Common myeloid progenitor, CD34-positive (primary cell): ENCODE data around the gene UBALD1.

Source experiments
- CTCF ChIA-PET: fragments of 350-600 bp; sonication (Branson Sonifier 250); formaldehyde crosslinking; loops from one replicate; lab custom pipeline; 2021; ENCODE audit warnings: antibody characterized with exemption; lab: Charles Lee
- POLR2A ChIA-PET: fragments of 350-600 bp; sonication (Branson Sonifier 250); formaldehyde crosslinking; loops from one replicate; lab custom pipeline; 2021; ENCODE audit warnings: antibody characterized with exemption; lab: Charles Lee
- DNase-seq, 3 donors: peaks; one replicate each; pipeline versions ENCODE4 v3.0.0 to v3.0.0-alpha.2; 2013
- H3K27ac ChIP-seq, 2 experiments: 1 replicate in 1 of 2; 2 replicates in 1 of 2; pipeline ENCODE4 v1.7.0; 2013; ENCODE audit warnings: inconsistent platforms in 2 of 2, low read length in 2 of 2, mild to moderate bottlenecking in 2 of 2, low read depth in 1 of 2, moderate library complexity in 1 of 2; ENCODE audit not compliant: severe bottlenecking in 2 of 2, insufficient read depth in 1 of 2, poor library complexity in 1 of 2
- H3K27me3 ChIP-seq, 5 experiments: replicated peaks in 2 of 5; 1 replicate in 3 of 5; 2 replicates in 2 of 5; pipeline versions ENCODE4 v1.6.1 to v1.7.0; 2013; ENCODE audit warnings: low read length in 4 of 5, mild to moderate bottlenecking in 2 of 5, moderate library complexity in 2 of 5, inconsistent platforms in 1 of 5; ENCODE audit not compliant: insufficient read depth in 5 of 5, control insufficient read depth in 4 of 5
- H3K36me3 ChIP-seq, 4 experiments: 1 replicate in 2 of 4; 2 replicates in 2 of 4; pipeline versions ENCODE4 v1.6.1 to v1.7.0; 2013; ENCODE audit warnings: low read length in 3 of 4, control low read depth in 1 of 4, mild to moderate bottlenecking in 1 of 4; ENCODE audit not compliant: control insufficient read depth in 4 of 4, insufficient read depth in 4 of 4
- H3K4me1 ChIP-seq, 4 experiments: 1 replicate in 3 of 4; 2 replicates in 1 of 4; pipeline versions ENCODE4 v1.6.1 to v1.7.1; 2013; ENCODE audit warnings: low read length in 3 of 4, mild to moderate bottlenecking in 3 of 4, control low read depth in 1 of 4, inconsistent platforms in 1 of 4, moderate library complexity in 1 of 4; ENCODE audit not compliant: control insufficient read depth in 4 of 4, insufficient read depth in 4 of 4; ENCODE audit errors: control extremely low read depth in 1 of 4
- H3K4me3 ChIP-seq, 7 experiments: 1 replicate in 4 of 7; 2 replicates in 3 of 7; pipeline versions ENCODE4 v1.5.1 to v1.7.0; 2013; ENCODE audit warnings: mild to moderate bottlenecking in 7 of 7, low read length in 6 of 7, moderate library complexity in 6 of 7, inconsistent platforms in 2 of 7, low read depth in 2 of 7, control low read depth in 1 of 7; ENCODE audit not compliant: insufficient read depth in 4 of 7, control insufficient read depth in 1 of 7; ENCODE audit errors: extremely low read depth in 1 of 7
- H3K9me3 ChIP-seq, 5 experiments: 1 replicate in 4 of 5; 2 replicates in 1 of 5; pipeline versions ENCODE4 v1.6.1 to v1.7.1; 2013; ENCODE audit warnings: low read length in 4 of 5, mild to moderate bottlenecking in 2 of 5, inconsistent platforms in 1 of 5, low read depth in 1 of 5, moderate library complexity in 1 of 5; ENCODE audit not compliant: control insufficient read depth in 4 of 5, insufficient read depth in 2 of 5; ENCODE audit errors: control extremely low read depth in 1 of 5
- WGBS: methylation state at CpG from one replicate; pipeline ENCODE4 v1.1.5; 2013; ENCODE audit not compliant: insufficient coverage; 5-methylcytosine and 5-hydroxymethylcytosine counted together

The UBALD1 gene

DNA sequence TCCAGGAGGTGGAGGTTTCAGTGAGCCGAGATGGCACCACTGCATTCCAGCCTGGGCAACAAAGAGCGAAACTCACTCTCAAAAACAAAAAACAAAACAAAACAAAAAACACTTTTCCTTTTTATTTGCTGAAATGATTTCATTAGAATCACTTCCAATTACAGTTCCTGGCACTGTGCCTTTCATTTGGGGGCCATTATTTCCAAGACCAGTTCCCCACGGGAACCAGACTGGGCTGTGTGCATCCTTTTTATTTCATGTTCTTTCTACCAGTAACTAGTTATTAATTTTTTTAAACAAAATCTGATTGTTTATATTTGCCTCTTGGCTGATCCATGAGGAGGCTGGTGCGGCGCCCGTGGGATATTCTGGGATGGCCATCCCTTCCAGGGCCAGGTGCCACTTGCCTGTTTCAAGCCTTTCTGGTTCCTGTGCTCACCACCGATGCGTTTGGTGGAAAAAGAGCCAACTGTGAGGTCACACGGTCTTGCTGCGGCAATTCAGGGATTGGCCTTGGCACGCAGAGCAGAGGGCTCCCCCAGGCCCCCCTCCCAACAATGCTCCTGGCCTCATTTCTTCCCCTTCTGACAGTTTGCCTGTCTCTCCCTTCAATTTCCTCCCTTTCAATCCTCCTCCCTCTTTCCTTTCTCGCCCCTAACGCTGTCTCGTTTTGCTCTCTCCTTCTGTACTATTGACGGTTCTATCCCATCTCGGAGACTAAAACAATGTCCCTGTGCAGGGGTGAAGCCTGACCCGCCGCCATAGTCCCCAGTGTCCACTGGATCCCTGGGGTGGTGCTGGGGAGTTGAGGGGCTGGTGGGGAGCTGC is 13.4 kb downstream of the UBALD1 start:
- ChIA-PET POLR2A (no interaction called here), CTCF (no interaction called here)
- DNase-seq: peak; percentile 31 to 56 (median 52)
- Histone ChIP-seq H3K4me3 (no peak overlapping the region), H3K36me3 (no peaks in the 10 kb centered on the region), H3K4me1 (peaks cover 0 to 8% (median 4%) of the 10 kb centered on the region in 4 experiments), H3K27me3 (no peaks in the 10 kb centered on the region), H3K27ac (no peak overlapping the region), H3K9me3 (no peaks in the 10 kb centered on the region)
- WGBS: 58% methylated on average over 11 of the region's 18 CpGs

DNA sequence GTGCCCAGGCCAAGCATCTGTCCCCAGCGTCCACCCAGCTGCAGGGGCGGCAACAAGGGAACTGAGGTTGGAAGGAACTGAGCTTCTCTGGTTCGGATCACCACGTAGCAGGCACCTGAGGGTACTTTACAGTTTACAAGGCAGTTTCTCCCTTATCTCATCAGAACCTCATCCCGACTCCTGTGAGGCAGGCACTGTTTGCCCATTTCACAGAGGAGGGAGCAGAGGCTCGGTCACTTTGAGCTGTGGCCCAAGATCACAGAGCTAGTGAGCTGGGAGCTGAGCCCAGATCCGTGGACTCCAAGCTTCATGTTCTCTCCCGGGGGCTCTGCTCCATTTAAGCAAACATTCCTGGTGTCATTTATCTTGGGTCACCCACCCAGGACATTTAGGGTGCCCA is 15.1 kb downstream of the UBALD1 start:
- CTCF ChIA-PET: interaction anchor here (0.9 to 2.1 kb wide), 3 partner anchors 8 to 47 kb away, joined by 3 to 5 read pairs (median 4); no protein-coding TSS in a partner anchor
- no peak overlapping the region for H3K4me3 ChIP-seq
- H3K4me1 ChIP-seq: peaks cover 0 to 8% (median 4%) of the 10 kb centered on the region in 4 experiments
- H3K9me3 ChIP-seq: no peaks in the 10 kb centered on the region
- H3K27ac ChIP-seq: no peak overlapping the region
- 95% methylated on average over 7 of the region's 8 CpGs for WGBS
- H3K27me3 ChIP-seq: no peaks in the 10 kb centered on the region
- no peak for DNase-seq
- H3K36me3 ChIP-seq: no peaks in the 10 kb centered on the region
- POLR2A ChIA-PET: no interaction called here

DNA sequence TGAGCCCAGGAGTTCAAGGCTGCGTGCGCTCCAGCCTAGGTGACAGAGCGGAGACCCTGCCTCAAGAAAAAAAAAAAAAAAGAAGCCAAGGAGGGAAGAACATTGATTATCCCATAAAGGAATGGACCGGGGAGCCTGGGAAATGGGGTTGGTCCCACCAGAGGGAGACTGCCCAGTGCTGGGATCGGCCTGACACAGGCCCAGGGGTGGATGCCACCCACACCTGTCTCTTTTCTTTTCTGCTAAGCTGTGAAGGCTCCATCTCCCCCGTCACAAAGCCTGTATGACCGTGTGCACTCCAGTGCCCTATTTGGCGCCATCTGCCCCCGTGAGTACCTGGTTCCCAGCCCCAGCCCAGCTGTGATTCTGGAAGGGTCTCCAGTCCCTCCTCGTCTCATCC is 15.7 kb downstream of the UBALD1 start:
- Histone ChIP-seq H3K36me3 (no peaks in the 10 kb centered on the region), H3K4me1 (peaks cover 0 to 8% (median 4%) of the 10 kb centered on the region in 4 experiments), H3K4me3 (no peak overlapping the region), H3K27ac (no peak overlapping the region), H3K9me3 (no peaks in the 10 kb centered on the region), H3K27me3 (no peaks in the 10 kb centered on the region)
- POLR2A ChIA-PET: no interaction called here
- no peak for DNase-seq
- CTCF ChIA-PET: interaction anchor here (0.9 to 2.1 kb wide), 4 partner anchors 9 to 47 kb away, joined by 3 to 5 read pairs (median 4); no protein-coding TSS in a partner anchor
- 92% methylated on average over 10 of the region's 10 CpGs for WGBS

DNA sequence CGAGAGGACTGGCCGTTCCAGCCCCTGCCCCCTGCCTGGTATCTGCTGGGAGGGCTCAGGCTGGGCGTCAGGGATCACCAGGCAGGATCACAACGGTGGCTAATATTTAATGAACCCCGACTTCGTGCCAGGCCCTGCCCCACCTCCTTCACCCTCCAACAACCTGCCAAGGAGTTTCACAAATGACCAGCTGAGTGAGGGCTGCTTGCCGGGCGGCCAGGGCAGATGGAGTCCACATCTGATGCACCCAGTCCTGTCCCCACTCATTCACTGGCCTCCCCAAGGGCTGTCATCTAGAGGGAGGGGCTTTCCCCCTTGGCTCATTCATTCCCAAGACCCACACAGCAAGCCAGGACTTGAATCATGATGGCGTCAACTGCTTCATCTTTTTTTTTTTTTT is 17.5 kb downstream of the UBALD1 start:
- ChIA-PET POLR2A (interaction anchor here (0.6 kb wide), 1 partner anchor 20 kb away, joined by 4 read pairs; no protein-coding TSS in a partner anchor), CTCF (interaction anchor here (0.5 to 2.0 kb wide), 2 partner anchors 11 to 839 kb away, joined by 3 to 12 read pairs; no protein-coding TSS in a partner anchor)
- Histone ChIP-seq H3K4me3 (no peak overlapping the region), H3K9me3 (no peaks in the 10 kb centered on the region), H3K4me1 (peaks cover 0 to 8% (median 4%) of the 10 kb centered on the region in 4 experiments), H3K27ac (no peak overlapping the region), H3K36me3 (no peaks in the 10 kb centered on the region), H3K27me3 (no peaks in the 10 kb centered on the region)
- 91% methylated on average over 6 of the region's 9 CpGs for WGBS
- DNase-seq: no peak

DNA sequence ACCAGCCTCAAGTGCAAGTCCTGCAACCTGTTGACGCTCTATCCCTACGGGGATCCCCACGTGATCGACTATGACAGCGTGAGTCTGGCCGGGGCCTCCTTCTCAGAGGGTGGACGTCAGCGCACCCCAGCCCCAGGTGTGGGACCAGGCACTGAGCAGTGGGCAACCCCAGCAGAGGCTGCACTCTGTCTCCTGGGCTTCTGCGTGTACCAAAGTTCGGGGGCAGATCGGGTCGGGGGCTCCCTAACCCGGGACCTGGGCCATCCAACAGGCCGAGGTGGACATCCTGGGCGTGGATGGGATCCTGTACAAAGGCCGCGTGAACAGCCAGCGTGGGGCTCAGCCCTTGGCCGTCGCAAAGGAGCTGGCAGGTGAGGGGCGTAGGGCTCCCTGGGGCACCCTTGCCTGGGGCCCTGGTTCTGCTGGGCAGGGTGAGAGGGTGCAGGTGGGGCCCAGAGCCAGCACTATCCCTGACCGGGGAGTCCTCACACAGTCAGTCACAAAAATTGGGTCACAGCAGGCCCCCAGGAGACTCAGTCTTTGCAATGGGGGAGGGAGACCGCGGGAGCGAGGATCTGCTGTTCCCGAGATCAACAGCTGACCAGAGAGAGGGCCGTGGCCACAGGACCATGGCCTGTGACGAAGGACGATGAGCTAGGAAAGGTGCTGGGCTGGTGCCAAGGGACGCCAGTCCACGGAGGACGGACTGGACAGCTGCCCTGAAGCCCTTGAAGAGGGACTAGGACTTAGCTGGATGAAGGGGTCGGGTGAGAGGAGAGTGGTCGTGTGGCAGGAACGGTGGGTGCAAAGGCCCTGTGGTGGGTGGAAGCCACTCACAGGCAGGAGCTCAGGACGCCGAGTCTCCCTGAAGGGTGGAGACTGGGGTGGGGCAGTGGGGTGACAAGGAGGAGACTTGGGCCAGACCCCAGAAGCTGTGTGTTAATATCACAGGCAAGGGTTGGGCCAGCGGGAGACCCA is 20.0 kb downstream of the UBALD1 start:
- no peak for DNase-seq
- CTCF ChIA-PET: interaction anchor here (1.2 to 1.4 kb wide), 2 partner anchors 9 to 88 kb away, joined by 3 to 6 read pairs; no protein-coding TSS in a partner anchor
- no peak overlapping the region for H3K27ac ChIP-seq
- H3K9me3 ChIP-seq: no peaks in the 10 kb centered on the region
- H3K4me3 ChIP-seq: no peak overlapping the region
- H3K4me1 ChIP-seq: no peaks in the 10 kb centered on the region
- POLR2A ChIA-PET: interaction anchor here (0.5 kb wide), 1 partner anchor 116 kb away, joined by 3 read pairs; no protein-coding TSS in a partner anchor
- H3K36me3 ChIP-seq: no peaks in the 10 kb centered on the region
- 97% methylated on average over 36 of the region's 38 CpGs for WGBS
- H3K27me3 ChIP-seq: no peaks in the 10 kb centered on the region

DNA sequence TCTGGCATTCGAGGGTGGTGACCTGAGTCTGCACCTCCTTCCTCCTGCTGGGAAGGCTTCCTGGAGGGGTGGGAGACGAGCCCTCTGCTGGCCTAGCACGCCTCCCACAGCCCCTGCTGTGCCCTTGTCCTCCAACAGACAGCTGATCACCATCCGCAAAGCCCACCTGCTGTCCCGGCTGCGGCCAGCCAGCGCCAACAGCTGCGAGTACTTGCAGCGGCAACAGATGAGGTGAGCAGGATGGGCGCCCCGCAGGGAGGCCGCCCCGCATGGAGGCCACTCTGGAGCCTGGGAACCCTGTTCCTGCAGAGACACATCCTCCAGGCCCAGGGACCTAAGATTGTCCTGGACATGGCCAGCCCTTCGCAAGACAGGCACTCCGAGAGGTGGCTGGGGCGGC is 21.6 kb downstream of the UBALD1 start:
- WGBS: 89% methylated on average over 16 of the region's 16 CpGs
- Histone ChIP-seq H3K4me1 (no peaks in the 10 kb centered on the region), H3K4me3 (no peak overlapping the region), H3K27me3 (no peaks in the 10 kb centered on the region), H3K27ac (no peak overlapping the region), H3K36me3 (no peaks in the 10 kb centered on the region), H3K9me3 (peaks cover 0 to 4% (median 3%) of the 10 kb centered on the region in 5 experiments)
- no peak for DNase-seq
- ChIA-PET POLR2A (no interaction called here), CTCF (interaction anchor here (1.1 to 1.4 kb wide), 3 partner anchors 31 to 87 kb away, joined by 3 read pairs; no protein-coding TSS in a partner anchor)
